Mesodermal cell (in vitro differentiated cells): ENCODE results near the gene MIS12.

Source experiments
- H3K27ac ChIP-seq: 2 replicates; pipeline ENCODE4 v1.7.0; 2013; ENCODE audit warnings: mild to moderate bottlenecking, low read depth, low read length, moderate library complexity; ENCODE audit not compliant: severe bottlenecking
- H3K36me3 ChIP-seq: 2 replicates; pipeline ENCODE4 v1.7.1; 2013; ENCODE audit warnings: mild to moderate bottlenecking, low read length, moderate library complexity; ENCODE audit not compliant: control insufficient read depth, insufficient read depth
- H3K4me1 ChIP-seq: one replicate; pipeline ENCODE4 v1.7.1; 2013; ENCODE audit warnings: mild to moderate bottlenecking, low read length; ENCODE audit not compliant: insufficient read depth, control insufficient read depth, poor library complexity, severe bottlenecking
- H3K4me3 ChIP-seq: 2 replicates; pipeline ENCODE4 v1.7.0; 2013; ENCODE audit warnings: low read length, control low read depth, mild to moderate bottlenecking; ENCODE audit not compliant: insufficient read depth, poor library complexity, severe bottlenecking; ENCODE audit errors: extremely low read depth
- H3K9me3 ChIP-seq: 2 replicates; pipeline ENCODE4 v1.7.1; 2013; ENCODE audit warnings: mild to moderate bottlenecking, low read length, moderate library complexity; ENCODE audit not compliant: control insufficient read depth
- WGBS, 2 experiments: methylation state at CpG; one replicate each; pipeline ENCODE4 v1.1.5; 2013; ENCODE audit warnings: missing lambda C conversion rate in 2 of 2; ENCODE audit not compliant: insufficient coverage in 2 of 2; 5-methylcytosine and 5-hydroxymethylcytosine counted together

The MIS12 gene

GRCh38 chr17:5513628-5514027 is 27.3 kb downstream of the MIS12 start:
- no peak overlapping the region for H3K27ac ChIP-seq
- peaks cover 16% of the 10 kb centered on the region for H3K4me1 ChIP-seq
- no peaks in the 10 kb centered on the region for H3K36me3 ChIP-seq
- H3K9me3 ChIP-seq = peaks cover 3% of the 10 kb centered on the region
- no peak overlapping the region for H3K4me3 ChIP-seq
- 76 to 85% methylated on average over 2 to 4 of the region's 7 CpGs for WGBS, 2 experiments

- Histone ChIP-seq H3K36me3 (no peaks in the 10 kb centered on the region), H3K4me3 (no peak overlapping the region), H3K9me3 (peaks cover 3% of the 10 kb centered on the region), H3K27ac (no peak overlapping the region), H3K4me1 (peaks cover 13% of the 10 kb centered on the region)
- WGBS, 2 experiments = 98 to 100% methylated on average over 1 to 9 of the region's 10 CpGs
Measured at GRCh38 chr17:5514976-5515375, 28.6 kb downstream of the MIS12 start.

- WGBS, 2 experiments = 71 to 91% methylated on average over 1 to 4 of the region's 5 CpGs
- peak overlapping the region; percentile 95 for H3K27ac ChIP-seq
- no peaks in the 10 kb centered on the region for H3K36me3 ChIP-seq
- no peak overlapping the region for H3K4me3 ChIP-seq
- H3K9me3 ChIP-seq = peaks cover 3% of the 10 kb centered on the region
- peaks cover 19% of the 10 kb centered on the region for H3K4me1 ChIP-seq
Measured at GRCh38 chr17:5516060-5516792, 29.9 kb downstream of the MIS12 start.

- Histone ChIP-seq H3K4me3 (no peak overlapping the region), H3K9me3 (no peaks in the 10 kb centered on the region), H3K36me3 (no peaks in the 10 kb centered on the region), H3K27ac (no peak overlapping the region), H3K4me1 (peaks cover 19% of the 10 kb centered on the region)
- WGBS, 2 experiments = 89 to 100% methylated on average over 1 of the region's 1 CpG
Measured at GRCh38 chr17:5522476-5522875, 36.1 kb downstream of the MIS12 start.

- Histone ChIP-seq H3K4me3 (no peak overlapping the region), H3K27ac (no peak overlapping the region)
- 85 to 94% methylated on average over 5 of the region's 5 CpGs for WGBS, 2 experiments
Measured at GRCh38 chr17:5523249-5523648, 36.9 kb downstream of the MIS12 start.

GRCh38 chr17:5526821-5527598 is 40.6 kb downstream of the MIS12 start:
- Histone ChIP-seq H3K4me3 (no peak overlapping the region), H3K27ac (peak overlapping the region; percentile 98)
- 66 to 69% methylated on average over 13 of the region's 14 CpGs for WGBS, 2 experiments

More at GRCh38 chr17:5523249-5523648, 36.9 kb downstream of the MIS12 start:
- no peaks in the 10 kb centered on the region for H3K9me3 ChIP-seq
- no peaks in the 10 kb centered on the region for H3K36me3 ChIP-seq
- H3K4me1 ChIP-seq = peaks cover 23% of the 10 kb centered on the region

GRCh38 chr17:5527601-5528250 is 41.4 kb downstream of the MIS12 start:
- Histone ChIP-seq H3K27ac (peak overlapping the region; percentile 98), H3K4me3 (no peak overlapping the region), H3K4me1 (peaks cover 16% of the 10 kb centered on the region), H3K36me3 (peaks cover 4% of the 10 kb centered on the region), H3K9me3 (no peaks in the 10 kb centered on the region)
- 83 to 89% methylated on average over 6 to 8 of the region's 9 CpGs for WGBS, 2 experiments

More at GRCh38 chr17:5526821-5527598, 40.6 kb downstream of the MIS12 start:
- H3K4me1 ChIP-seq = peaks cover 16% of the 10 kb centered on the region
- no peaks in the 10 kb centered on the region for H3K9me3 ChIP-seq
- peaks cover 4% of the 10 kb centered on the region for H3K36me3 ChIP-seq

GRCh38 chr17:5530265-5531084 is 44.1 kb downstream of the MIS12 start:
- Histone ChIP-seq H3K4me1 (peaks cover 16% of the 10 kb centered on the region), H3K36me3 (peaks cover 4% of the 10 kb centered on the region), H3K27ac (no peak overlapping the region), H3K9me3 (no peaks in the 10 kb centered on the region), H3K4me3 (no peak overlapping the region)
- 87 to 95% methylated on average over 5 to 9 of the region's 12 CpGs for WGBS, 2 experiments

- WGBS, 2 experiments = 90 to 100% methylated on average over 2 to 4 of the region's 4 CpGs
- Histone ChIP-seq H3K27ac (no peak overlapping the region), H3K9me3 (no peaks in the 10 kb centered on the region), H3K4me1 (peaks cover 15% of the 10 kb centered on the region), H3K36me3 (peaks cover 4% of the 10 kb centered on the region), H3K4me3 (no peak overlapping the region)
Measured at GRCh38 chr17:5531085-5531418, 44.7 kb downstream of the MIS12 start.

GRCh38 chr17:5532581-5532980 is 46.2 kb downstream of the MIS12 start:
- H3K4me1 ChIP-seq = peaks cover 8% of the 10 kb centered on the region
- peaks cover 4% of the 10 kb centered on the region for H3K36me3 ChIP-seq
- H3K4me3 ChIP-seq = no peak overlapping the region
- 80 to 90% methylated on average over 6 of the region's 8 CpGs for WGBS, 2 experiments
- H3K9me3 ChIP-seq = no peaks in the 10 kb centered on the region
- no peak overlapping the region for H3K27ac ChIP-seq
